Liver (tissue), 9 donors: ENCODE measurements around the gene OLR1. TPM values are rescaled to one million over a fixed set of nuclear protein-coding genes. Genes with fewer than 3 reads are reported as not detected.

Experiments
- DNase-seq: peaks from one replicate; pipeline ENCODE4 v3.0.0-alpha.2; 2017; ENCODE audit warnings: low spot score
- H3K27ac ChIP-seq, 2 donors: one replicate each; pipeline ENCODE4 v1.7.0; 2013; ENCODE audit warnings: inconsistent platforms in 2 of 2, low read length in 2 of 2, control low read depth in 1 of 2, low read depth in 1 of 2, mild to moderate bottlenecking in 1 of 2
- H3K27me3 ChIP-seq, 4 donors: one replicate each; pipeline versions ENCODE4 v1.6.1 to v1.7.0; 2013; ENCODE audit warnings: low read length in 3 of 4, inconsistent platforms in 1 of 4, mild to moderate bottlenecking in 1 of 4, moderate library complexity in 1 of 4; ENCODE audit not compliant: control insufficient read depth in 4 of 4, insufficient read depth in 4 of 4
- H3K36me3 ChIP-seq, 4 donors: one replicate each; pipeline versions ENCODE4 v1.6.1 to v1.7.0; 2013; ENCODE audit warnings: low read length in 3 of 4, mild to moderate bottlenecking in 3 of 4, low read depth in 1 of 4, moderate library complexity in 1 of 4; ENCODE audit not compliant: control insufficient read depth in 4 of 4, insufficient read depth in 3 of 4
- H3K4me1 ChIP-seq, 4 donors: one replicate each; pipeline versions ENCODE4 v1.6.1 to v1.7.0; 2013; ENCODE audit warnings: low read length in 3 of 4, mild to moderate bottlenecking in 3 of 4, moderate library complexity in 1 of 4; ENCODE audit not compliant: control insufficient read depth in 4 of 4, insufficient read depth in 4 of 4
- H3K4me3 ChIP-seq, 3 donors: one replicate each; pipeline versions ENCODE4 v1.6.1 to v1.7.0; 2013; ENCODE audit warnings: low read length in 3 of 3, control low read depth in 1 of 3, low read depth in 1 of 3, mild to moderate bottlenecking in 1 of 3
- H3K9ac ChIP-seq, 2 donors: one replicate each; pipeline ENCODE4 v1.7.0; 2013; ENCODE audit warnings: low read length in 2 of 2, mild to moderate bottlenecking in 2 of 2, moderate library complexity in 2 of 2, control low read depth in 1 of 2, low read depth in 1 of 2
- H3K9me3 ChIP-seq, 4 donors: one replicate each; pipeline versions ENCODE4 v1.6.1 to v1.7.0; 2013; ENCODE audit warnings: low read length in 3 of 4; ENCODE audit not compliant: control insufficient read depth in 4 of 4
- FOXA2 ChIP-seq: IDR thresholded peaks from 2 replicates; pipeline ENCODE4 v1.6.1; 2016; ENCODE audit warnings: antibody characterized with exemption
- HNF4A ChIP-seq, 2 donors: conservative IDR thresholded peaks; 2 replicates each; pipeline ENCODE4 v1.6.1; 2016; ENCODE audit warnings: antibody characterized with exemption in 2 of 2, mild to moderate bottlenecking in 2 of 2
- HNF4G ChIP-seq: IDR thresholded peaks from 2 replicates; pipeline ENCODE4 v1.6.1; 2016; ENCODE audit warnings: antibody characterized with exemption
- JUND ChIP-seq, 2 donors: IDR thresholded peaks; 2 replicates each; pipeline ENCODE4 v1.6.1; 2016; ENCODE audit warnings: antibody characterized with exemption in 2 of 2
- NR2F2 ChIP-seq: IDR thresholded peaks from 2 replicates; pipeline ENCODE4 v1.6.1; 2016; ENCODE audit warnings: antibody characterized with exemption
- RAD21 ChIP-seq, 2 donors: IDR thresholded peaks; 2 replicates each; pipeline ENCODE4 v1.6.1; 2016; ENCODE audit warnings: antibody characterized with exemption in 2 of 2, mild to moderate bottlenecking in 2 of 2
- RXRA ChIP-seq, 2 donors: IDR thresholded peaks; 2 replicates each; pipeline ENCODE4 v1.6.1; 2017 to 2018; ENCODE audit warnings: antibody characterized with exemption in 2 of 2, mild to moderate bottlenecking in 1 of 2
- SP1 ChIP-seq: IDR thresholded peaks from 2 replicates; pipeline ENCODE4 v1.6.1; 2018; ENCODE audit warnings: antibody characterized with exemption, mild to moderate bottlenecking
- TAF1 ChIP-seq: conservative IDR thresholded peaks from 2 replicates; pipeline ENCODE4 v1.6.1; 2016; ENCODE audit warnings: antibody characterized with exemption, mild to moderate bottlenecking
- YY1 ChIP-seq: IDR thresholded peaks from 2 replicates; pipeline ENCODE4 v1.6.1; 2016; ENCODE audit warnings: antibody characterized with exemption, mild to moderate bottlenecking
- WGBS: extraction: QIAGEN DNeasy Blood & Tissue Kit; methylation state at CpG from one replicate; pipeline ENCODE4 v1.1.7; 2013; 5-methylcytosine and 5-hydroxymethylcytosine counted together
- polyA plus RNA-seq, 2 donors: library from polyadenylated mRNA; stranded (reverse) in 1 of 2; unstranded in 1 of 2; fragments of 200-250 nt in 1 of 2; fragments of >200 nt in 1 of 2; fragmentation: Nextera tagmentation in 1 of 2; extraction: Ambion mirVana in 1 of 2; gene quantifications; one replicate each; pipeline versions ENCODE4 v1.2.1 to v1.2.3, GENCODE V29; 2013 to 2015
- total RNA-seq, 2 donors: library from RNA; depleted of rRNA; stranded (reverse); fragments of >200 nt; gene quantifications; one replicate each; pipeline ENCODE4 v1.2.3, GENCODE V29; 2014
- TF ChIP-seq, protein P1 (sequence below): fragments of 150-350 bp; IDR thresholded peaks from 2 replicates; pipeline ENCODE4 v1.5.1; 2017; ENCODE audit warnings: improper control_type of control experiment, low read depth, low read length; ENCODE audit not compliant: missing input control
- TF ChIP-seq, protein P2 (sequence below): IDR thresholded peaks from 2 replicates; pipeline ENCODE4 v1.6.1; 2016; ENCODE audit warnings: antibody characterized with exemption
- donor health status: healthy.
- donor health status: healthy.
- donor health status: healthy.
- donor health status: healthy.
- donor health status: healthy.

The OLR1 gene
- total and polyA plus RNA-seq, 4 donors, result 0.13 to 0.37 TPM; not detected in 2

DNA sequence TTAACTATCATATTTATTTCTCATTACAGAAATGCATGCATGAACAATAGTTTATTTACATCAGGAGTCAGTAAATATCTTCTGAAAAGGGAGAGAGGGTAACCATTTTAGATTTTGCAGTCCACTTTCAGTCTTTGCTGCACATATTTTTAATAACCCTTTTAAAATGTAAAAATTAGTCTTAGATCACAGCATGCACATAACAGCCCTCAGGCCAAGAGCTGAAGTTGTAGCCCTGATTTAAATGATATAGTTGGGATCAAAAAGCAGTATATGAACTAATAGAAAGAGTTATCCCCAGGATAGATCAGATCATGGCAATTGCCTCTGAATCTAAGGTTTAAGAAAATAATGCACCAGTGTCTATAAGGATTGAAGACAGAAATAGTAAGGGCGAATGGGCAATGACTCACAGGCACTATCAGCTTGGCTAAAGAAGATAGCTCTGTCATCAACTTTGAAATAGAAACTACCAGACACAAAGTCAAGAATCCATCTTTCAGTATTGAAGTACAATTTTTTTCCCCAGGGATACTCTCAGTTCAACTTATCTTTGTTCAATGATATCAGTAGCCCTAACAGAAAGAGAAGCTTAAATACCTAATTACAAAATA is 28.8 kb downstream of the OLR1 start:
- no peak overlapping the region for H3K4me3 ChIP-seq
- TF ChIP-seq YY1 (no peak), FOXA2 (no peak), JUND (IDR thresholded peaks at IDR 0.05) (no peak)
- no peak overlapping the region for H3K27ac ChIP-seq
- no peaks in the 10 kb centered on the region for H3K36me3 ChIP-seq
- DNase-seq, result no peak
- peaks cover 0 to 3% (median 0%) of the 10 kb centered on the region in 4 donors for H3K9me3 ChIP-seq
- H3K9ac ChIP-seq, result no peak overlapping the region
- no peaks in the 10 kb centered on the region for H3K4me1 ChIP-seq
- 0% methylated on average over 1 of the region's 1 CpG for WGBS
- H3K27me3 ChIP-seq, result no peaks in the 10 kb centered on the region

DNA sequence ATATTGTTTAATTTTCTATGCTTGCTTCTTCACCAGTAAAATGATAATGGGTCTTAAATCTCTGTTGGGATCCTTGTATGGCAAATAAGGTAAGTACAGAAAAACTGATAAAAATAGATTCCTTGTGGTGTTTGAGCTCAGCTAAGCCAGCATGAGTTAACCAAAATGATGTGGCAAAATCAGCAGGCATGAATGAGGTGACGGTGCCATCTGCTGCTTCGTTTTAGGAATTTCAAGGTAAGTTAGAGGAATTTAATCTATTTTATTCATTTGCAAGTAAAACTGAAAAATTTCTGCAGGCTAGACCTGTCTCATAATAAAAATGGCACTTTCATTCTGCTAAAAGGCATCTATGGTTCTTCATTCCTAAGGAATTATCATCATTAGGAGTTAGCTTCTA is 31.9 kb downstream of the OLR1 start:
- 9% methylated on average over 2 of the region's 2 CpGs for WGBS
- Histone ChIP-seq H3K9me3 (no peaks in the 10 kb centered on the region), H3K27me3 (no peaks in the 10 kb centered on the region), H3K9ac (no peak overlapping the region), H3K4me1 (peaks cover 0 to 4% (median 0%) of the 10 kb centered on the region in 4 donors), H3K36me3 (no peaks in the 10 kb centered on the region), H3K4me3 (no peak overlapping the region), H3K27ac (no peak overlapping the region)
- no peak for DNase-seq
- TF ChIP-seq, protein P1, sequence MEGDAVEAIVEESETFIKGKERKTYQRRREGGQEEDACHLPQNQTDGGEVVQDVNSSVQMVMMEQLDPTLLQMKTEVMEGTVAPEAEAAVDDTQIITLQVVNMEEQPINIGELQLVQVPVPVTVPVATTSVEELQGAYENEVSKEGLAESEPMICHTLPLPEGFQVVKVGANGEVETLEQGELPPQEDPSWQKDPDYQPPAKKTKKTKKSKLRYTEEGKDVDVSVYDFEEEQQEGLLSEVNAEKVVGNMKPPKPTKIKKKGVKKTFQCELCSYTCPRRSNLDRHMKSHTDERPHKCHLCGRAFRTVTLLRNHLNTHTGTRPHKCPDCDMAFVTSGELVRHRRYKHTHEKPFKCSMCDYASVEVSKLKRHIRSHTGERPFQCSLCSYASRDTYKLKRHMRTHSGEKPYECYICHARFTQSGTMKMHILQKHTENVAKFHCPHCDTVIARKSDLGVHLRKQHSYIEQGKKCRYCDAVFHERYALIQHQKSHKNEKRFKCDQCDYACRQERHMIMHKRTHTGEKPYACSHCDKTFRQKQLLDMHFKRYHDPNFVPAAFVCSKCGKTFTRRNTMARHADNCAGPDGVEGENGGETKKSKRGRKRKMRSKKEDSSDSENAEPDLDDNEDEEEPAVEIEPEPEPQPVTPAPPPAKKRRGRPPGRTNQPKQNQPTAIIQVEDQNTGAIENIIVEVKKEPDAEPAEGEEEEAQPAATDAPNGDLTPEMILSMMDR, result peak; percentile 80
- no peak for TF ChIP-seq JUND (IDR thresholded peaks at IDR 0.05)
- TF ChIP-seq RAD21 (IDR thresholded peaks at IDR 0.05), result peak; percentile 96 to 97

DNA sequence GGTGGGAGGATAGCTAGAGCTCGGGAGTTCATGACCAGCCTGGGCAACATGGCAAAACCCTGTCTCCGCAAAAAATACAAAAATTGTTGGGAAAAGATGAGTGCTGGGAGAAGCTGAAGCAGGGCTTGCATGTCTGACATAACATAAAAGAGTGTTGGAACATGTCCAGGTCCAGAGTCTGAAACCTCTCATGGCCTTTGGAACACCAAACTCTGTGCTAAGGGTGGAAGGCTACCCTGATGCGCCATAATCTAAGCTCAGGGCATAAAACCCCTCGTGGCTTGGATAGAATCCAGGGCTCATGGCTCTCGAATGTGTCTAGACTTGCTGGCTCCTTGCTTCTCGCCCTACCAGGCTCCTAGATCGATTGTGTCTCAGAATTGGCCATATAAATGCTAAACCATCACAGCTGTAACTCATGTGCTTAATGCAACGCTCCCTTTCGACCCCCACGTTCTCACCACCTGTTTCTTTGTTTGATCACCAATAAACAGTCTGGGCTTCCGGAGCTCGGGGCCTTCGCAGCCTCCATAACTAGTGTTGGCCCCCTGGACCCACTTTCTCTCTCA is 35.2 kb downstream of the OLR1 start:
- no peaks in the 10 kb centered on the region for H3K36me3 ChIP-seq
- H3K27ac ChIP-seq, result no peak overlapping the region
- 78% methylated on average over 13 of the region's 13 CpGs for WGBS
- H3K4me1 ChIP-seq, result peaks cover 0 to 4% (median 0%) of the 10 kb centered on the region in 4 donors
- TF ChIP-seq HNF4G (peak; percentile 55), HNF4A (conservative IDR thresholded peaks at IDR 0.05) (peak; percentile 54 to 87), TAF1 (no peak), SP1 (no peak)
- no peaks in the 10 kb centered on the region for H3K9me3 ChIP-seq
- no peak for DNase-seq
- no peak overlapping the region for H3K4me3 ChIP-seq
- no peak overlapping the region for H3K9ac ChIP-seq
- H3K27me3 ChIP-seq, result no peaks in the 10 kb centered on the region

DNA sequence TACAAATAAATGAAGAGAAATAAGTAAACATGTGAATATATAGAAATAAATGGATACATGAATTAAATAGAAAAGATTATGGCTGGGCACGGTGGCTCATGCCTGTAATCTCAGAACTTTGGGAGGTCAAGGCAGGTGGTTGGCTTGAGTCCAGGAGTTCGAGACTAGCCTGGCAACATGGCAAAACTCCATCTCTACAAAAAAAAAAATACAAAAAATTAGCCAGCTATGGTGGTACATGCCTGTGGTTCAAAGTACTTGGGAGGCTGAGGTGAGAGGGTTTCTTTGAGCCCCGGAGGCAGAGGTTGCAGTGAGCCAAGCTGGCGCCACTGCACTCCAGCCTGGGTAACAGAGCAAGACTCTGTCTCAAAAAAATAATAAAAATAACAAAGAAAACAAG is 36.8 kb downstream of the OLR1 start:
- DNase-seq, result no peak
- H3K9ac ChIP-seq, result no peak overlapping the region
- no peaks in the 10 kb centered on the region for H3K27me3 ChIP-seq
- peaks cover 0 to 4% (median 0%) of the 10 kb centered on the region in 4 donors for H3K4me1 ChIP-seq
- H3K4me3 ChIP-seq, result no peak overlapping the region
- no peak for TF ChIP-seq RXRA (IDR thresholded peaks at IDR 0.05)
- TF ChIP-seq, protein P2, sequence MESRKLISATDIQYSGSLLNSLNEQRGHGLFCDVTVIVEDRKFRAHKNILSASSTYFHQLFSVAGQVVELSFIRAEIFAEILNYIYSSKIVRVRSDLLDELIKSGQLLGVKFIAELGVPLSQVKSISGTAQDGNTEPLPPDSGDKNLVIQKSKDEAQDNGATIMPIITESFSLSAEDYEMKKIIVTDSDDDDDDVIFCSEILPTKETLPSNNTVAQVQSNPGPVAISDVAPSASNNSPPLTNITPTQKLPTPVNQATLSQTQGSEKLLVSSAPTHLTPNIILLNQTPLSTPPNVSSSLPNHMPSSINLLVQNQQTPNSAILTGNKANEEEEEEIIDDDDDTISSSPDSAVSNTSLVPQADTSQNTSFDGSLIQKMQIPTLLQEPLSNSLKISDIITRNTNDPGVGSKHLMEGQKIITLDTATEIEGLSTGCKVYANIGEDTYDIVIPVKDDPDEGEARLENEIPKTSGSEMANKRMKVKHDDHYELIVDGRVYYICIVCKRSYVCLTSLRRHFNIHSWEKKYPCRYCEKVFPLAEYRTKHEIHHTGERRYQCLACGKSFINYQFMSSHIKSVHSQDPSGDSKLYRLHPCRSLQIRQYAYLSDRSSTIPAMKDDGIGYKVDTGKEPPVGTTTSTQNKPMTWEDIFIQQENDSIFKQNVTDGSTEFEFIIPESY, result no peak
- TF ChIP-seq NR2F2, result no peak
- TF ChIP-seq YY1, result no peak
- TF ChIP-seq SP1, result no peak
- no peak for TF ChIP-seq RAD21 (IDR thresholded peaks at IDR 0.05)
- 67% methylated on average over 4 of the region's 4 CpGs for WGBS
- no peaks in the 10 kb centered on the region for H3K9me3 ChIP-seq
- H3K27ac ChIP-seq, result no peak overlapping the region
- H3K36me3 ChIP-seq, result no peaks in the 10 kb centered on the region
